SH-SY5Y (cell line): ENCODE results near the gene USP24.

Experiments
- GATA2 ChIP-seq: IDR thresholded peaks from 2 replicates; pipeline ENCODE4 v1.6.1; 2011; ENCODE audit warnings: mild to moderate bottlenecking, low read depth, low read length
- GATA3 ChIP-seq: IDR thresholded peaks from 2 replicates; pipeline ENCODE4 v1.6.1; 2011; ENCODE audit warnings: low read depth, mild to moderate bottlenecking, low read length, moderate library complexity

GRCh38 chr1:55127827-55128343 lies 87.3 kb downstream of the USP24 start:
- TF ChIP-seq GATA3 (no peak), GATA2 (no peak)
